DOHH2 (cell line): ENCODE results near the gene BAX.
"Not testable (repeated sequence)": the region's sequence is repeated elsewhere in the genome, so short reads cannot be mapped to it uniquely, and the experiment has no call there.

Experiments used
- H3F3A ChIP-seq: fragments of 200-600 bp; sonication (generic), shearing (Covaris generic); 2 replicates; pipeline ENCODE4 v1.6.0; 2016; ENCODE audit warnings: antibody characterized with exemption, mild to moderate bottlenecking; ENCODE audit not compliant: control insufficient read depth, insufficient read depth
- H3K27ac ChIP-seq: fragments of 200-600 bp; sonication (generic); 2 replicates; pipeline ENCODE4 v1.5.1; 2014; ENCODE audit warnings: low read depth, mild to moderate bottlenecking, low read length, moderate library complexity
- H3K27me3 ChIP-seq: fragments of 200-600 bp; sonication (generic); 2 replicates; pipeline ENCODE4 v1.6.1; 2014; ENCODE audit warnings: mild to moderate bottlenecking, low read length, mixed read lengths; ENCODE audit not compliant: control insufficient read depth
- H3K36me3 ChIP-seq: fragments of 200-600 bp; sonication (generic); 2 replicates; pipeline ENCODE4 v1.6.1; 2014; ENCODE audit warnings: mild to moderate bottlenecking, low read length, moderate library complexity, mixed read lengths; ENCODE audit not compliant: control insufficient read depth
- H3K4me1 ChIP-seq: fragments of 200-600 bp; sonication (generic); 2 replicates; pipeline ENCODE4 v1.6.1; 2014; ENCODE audit warnings: mild to moderate bottlenecking, low read length, mixed read lengths; ENCODE audit not compliant: control insufficient read depth
- H3K4me2 ChIP-seq: fragments of 200-600 bp; sonication (generic); 2 replicates; pipeline ENCODE4 v1.6.0; 2014; ENCODE audit warnings: mild to moderate bottlenecking, low read length, moderate library complexity
- H3K4me3 ChIP-seq: fragments of 200-600 bp; sonication (generic); 2 replicates; pipeline ENCODE4 v1.5.1; 2014; ENCODE audit warnings: mild to moderate bottlenecking, low read length, mixed read lengths
- H3K79me2 ChIP-seq: fragments of 200-600 bp; sonication (generic); 2 replicates; pipeline ENCODE4 v1.6.1; 2014; ENCODE audit warnings: mild to moderate bottlenecking, low read length, mixed read lengths; ENCODE audit not compliant: control insufficient read depth
- H3K9me2 ChIP-seq: fragments of 200-600 bp; sonication (generic); replicated peaks from 2 replicates; pipeline ENCODE4 v1.6.1; 2014; ENCODE audit warnings: mild to moderate bottlenecking, low read length, mixed read lengths; ENCODE audit not compliant: control insufficient read depth
- H3K9me3 ChIP-seq: fragments of 200-600 bp; sonication (generic); 2 replicates; pipeline ENCODE4 v1.6.1; 2014; ENCODE audit warnings: antibody characterized with exemption, low read length, mixed read lengths; ENCODE audit not compliant: control insufficient read depth, insufficient read depth
- H4K20me1 ChIP-seq: fragments of 200-600 bp; sonication (generic); 2 replicates; pipeline ENCODE4 v1.6.0; 2014; ENCODE audit warnings: low read depth, mild to moderate bottlenecking, antibody characterized with exemption, low read length, moderate library complexity; ENCODE audit not compliant: control insufficient read depth, insufficient read depth
- EZH2phosphoT487 ChIP-seq: fragments of 200-600 bp; sonication (generic); IDR thresholded peaks from 2 replicates; pipeline ENCODE4 v1.6.1; 2017; ENCODE audit warnings: borderline replicate concordance, mild to moderate bottlenecking, antibody characterized with exemption, low read length, moderate library complexity, mixed read lengths
- TF ChIP-seq, protein P1 (sequence below): fragments of 200-600 bp; sonication (generic); IDR thresholded peaks from one replicate; pipeline ENCODE4 v1.5.1; 2014; ENCODE audit warnings: antibody characterized with exemption, mild to moderate bottlenecking, low read depth, low read length; ENCODE audit not compliant: poor library complexity, severe bottlenecking

Gene BAX

DNA sequence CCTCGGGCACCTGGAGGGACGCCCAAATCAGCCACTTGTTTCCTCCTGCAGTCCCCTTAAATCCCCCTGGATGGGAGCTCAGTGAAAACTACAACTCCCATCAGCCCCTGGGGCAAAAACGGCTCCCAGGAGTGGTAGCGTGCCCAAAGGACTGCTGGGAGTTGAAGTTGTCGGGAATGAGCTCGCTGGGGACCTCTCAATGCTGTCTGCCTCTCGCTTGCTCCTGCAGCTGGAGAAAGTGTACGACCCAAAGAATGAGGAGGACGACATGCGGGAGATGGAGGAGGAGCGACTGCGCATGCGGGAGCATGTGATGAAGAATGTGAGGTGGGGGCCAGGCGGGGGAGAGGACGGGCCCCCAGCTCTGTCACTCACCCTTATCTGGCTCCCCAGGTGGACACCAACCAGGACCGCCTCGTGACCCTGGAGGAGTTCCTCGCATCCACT, 35.9 kb upstream of the BAX start:
- Histone ChIP-seq H3K4me1 (peaks cover 23% of the 10 kb centered on the region), H3K4me2 (peak overlapping the region; percentile 74), H3K79me2 (no peaks in the 10 kb centered on the region), H3K4me3 (peak overlapping the region; percentile 66), H3K9me2 (no peaks in the 10 kb centered on the region), H3K27ac (peak overlapping the region; percentile 89), H3K27me3 (no peaks in the 10 kb centered on the region), H3F3A (peaks cover 8% of the 10 kb centered on the region; the same call in 1 of the 2 replicates), H3K36me3 (peaks cover 34% of the 10 kb centered on the region), H4K20me1 (no peaks in the 10 kb centered on the region), H3K9me3 (no peaks in the 10 kb centered on the region)
- TF ChIP-seq, protein P1, sequence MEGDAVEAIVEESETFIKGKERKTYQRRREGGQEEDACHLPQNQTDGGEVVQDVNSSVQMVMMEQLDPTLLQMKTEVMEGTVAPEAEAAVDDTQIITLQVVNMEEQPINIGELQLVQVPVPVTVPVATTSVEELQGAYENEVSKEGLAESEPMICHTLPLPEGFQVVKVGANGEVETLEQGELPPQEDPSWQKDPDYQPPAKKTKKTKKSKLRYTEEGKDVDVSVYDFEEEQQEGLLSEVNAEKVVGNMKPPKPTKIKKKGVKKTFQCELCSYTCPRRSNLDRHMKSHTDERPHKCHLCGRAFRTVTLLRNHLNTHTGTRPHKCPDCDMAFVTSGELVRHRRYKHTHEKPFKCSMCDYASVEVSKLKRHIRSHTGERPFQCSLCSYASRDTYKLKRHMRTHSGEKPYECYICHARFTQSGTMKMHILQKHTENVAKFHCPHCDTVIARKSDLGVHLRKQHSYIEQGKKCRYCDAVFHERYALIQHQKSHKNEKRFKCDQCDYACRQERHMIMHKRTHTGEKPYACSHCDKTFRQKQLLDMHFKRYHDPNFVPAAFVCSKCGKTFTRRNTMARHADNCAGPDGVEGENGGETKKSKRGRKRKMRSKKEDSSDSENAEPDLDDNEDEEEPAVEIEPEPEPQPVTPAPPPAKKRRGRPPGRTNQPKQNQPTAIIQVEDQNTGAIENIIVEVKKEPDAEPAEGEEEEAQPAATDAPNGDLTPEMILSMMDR = no peak
- no peak for TF ChIP-seq EZH2phosphoT487

DNA sequence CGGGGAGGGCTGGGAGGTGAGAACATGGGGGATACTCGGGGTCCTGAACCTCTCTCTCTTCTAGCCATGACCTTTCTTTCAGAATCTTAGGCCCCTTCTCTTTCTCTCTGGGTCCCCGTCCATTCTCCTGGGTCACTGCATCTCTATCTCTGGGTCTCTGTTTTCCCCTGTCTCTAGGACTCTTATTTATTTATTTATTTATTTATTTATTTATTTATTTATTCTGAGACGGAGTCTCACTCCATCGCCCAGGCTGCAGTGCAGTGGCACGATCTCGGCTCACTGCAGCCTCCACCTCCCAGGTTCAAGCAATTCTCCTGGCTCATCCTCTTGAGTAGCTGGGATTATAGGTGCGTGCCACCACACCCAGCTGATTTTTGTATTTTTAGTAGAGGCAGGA, 35.4 kb upstream of the BAX start:
- not testable (repeated sequence) for H3K27ac ChIP-seq, H3K9me2 ChIP-seq, H3K4me2 ChIP-seq, H4K20me1 ChIP-seq, H3K79me2 ChIP-seq, H3K27me3 ChIP-seq, H3K9me3 ChIP-seq, H3K4me3 ChIP-seq, H3F3A ChIP-seq
- Histone ChIP-seq H3K4me1 (peaks cover 23% of the 10 kb centered on the region), H3K36me3 (peaks cover 31% of the 10 kb centered on the region)

DNA sequence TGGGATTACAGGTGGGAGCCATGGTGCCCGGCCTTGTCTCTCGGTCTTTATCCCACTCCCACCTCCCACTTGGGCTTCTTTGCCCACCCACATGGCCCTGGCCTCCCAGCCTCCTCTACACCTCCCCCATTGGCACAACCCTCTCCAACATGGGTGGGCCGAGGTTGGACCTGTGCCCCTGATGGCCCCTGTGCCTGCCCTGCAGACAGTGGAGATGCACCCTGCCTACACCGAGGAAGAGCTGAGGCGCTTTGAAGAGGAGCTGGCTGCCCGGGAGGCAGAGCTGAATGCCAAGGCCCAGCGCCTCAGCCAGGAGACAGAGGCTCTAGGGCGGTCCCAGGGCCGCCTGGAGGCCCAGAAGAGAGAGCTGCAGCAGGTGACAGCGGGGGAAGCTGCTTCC, 33.7 kb upstream of the BAX start:
- no peak overlapping the region for H3K4me3 ChIP-seq
- no peaks in the 10 kb centered on the region for H4K20me1 ChIP-seq
- H3K27ac ChIP-seq = no peak overlapping the region
- no peaks in the 10 kb centered on the region for H3K79me2 ChIP-seq
- no peak overlapping the region for H3K4me2 ChIP-seq
- H3K9me3 ChIP-seq = no peaks in the 10 kb centered on the region
- H3K4me1 ChIP-seq = peaks cover 23% of the 10 kb centered on the region
- H3K27me3 ChIP-seq = no peaks in the 10 kb centered on the region
- H3F3A ChIP-seq = peaks cover 3% of the 10 kb centered on the region; the same call in 1 of the 2 replicates
- no peaks in the 10 kb centered on the region for H3K9me2 ChIP-seq
- peaks cover 23% of the 10 kb centered on the region for H3K36me3 ChIP-seq
- no peak for TF ChIP-seq EZH2phosphoT487
- TF ChIP-seq, protein P1 = no peak

DNA sequence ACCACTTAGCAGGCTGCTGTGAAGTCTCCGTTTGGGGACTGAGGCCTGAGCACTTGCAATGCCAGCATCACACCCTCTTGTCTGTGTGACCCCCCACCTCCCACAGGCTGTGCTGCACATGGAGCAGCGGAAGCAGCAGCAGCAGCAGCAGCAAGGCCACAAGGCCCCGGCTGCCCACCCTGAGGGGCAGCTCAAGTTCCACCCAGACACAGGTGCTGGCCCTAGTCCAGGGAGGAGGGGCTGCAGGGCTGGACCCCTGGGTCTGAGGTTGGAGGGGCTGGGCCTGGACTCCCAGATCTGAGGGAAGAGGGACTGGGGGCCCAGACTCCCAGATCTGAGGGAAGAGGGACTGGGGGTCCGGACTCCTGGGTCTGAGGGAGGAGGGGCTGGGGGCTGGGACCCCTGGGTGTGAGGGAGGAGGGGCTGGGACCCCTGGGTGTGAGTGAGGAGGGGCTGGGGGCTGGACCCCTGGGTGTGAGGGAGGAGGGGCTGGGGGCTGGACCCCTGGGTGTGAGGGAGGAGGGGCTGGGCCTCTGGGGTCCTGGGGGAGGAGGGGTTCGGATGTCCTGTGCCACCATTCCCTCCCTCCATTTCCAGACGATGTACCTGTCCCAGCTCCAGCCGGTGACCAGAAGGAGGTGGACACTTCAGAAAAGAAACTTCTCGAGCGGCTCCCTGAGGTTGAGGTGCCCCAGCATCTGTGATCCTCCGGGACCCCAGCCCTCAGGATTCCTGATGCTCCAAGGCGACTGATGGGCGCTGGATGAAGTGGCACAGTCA, 32.8 kb upstream of the BAX start:
- TF ChIP-seq, protein P1 = no peak
- TF ChIP-seq EZH2phosphoT487 = no peak
- Histone ChIP-seq H3K79me2 (no peaks in the 10 kb centered on the region), H3K4me1 (peaks cover 22% of the 10 kb centered on the region), H3F3A (peaks cover 4% of the 10 kb centered on the region; the same call in 1 of the 2 replicates), H3K27ac (no peak overlapping the region), H3K36me3 (peaks cover 23% of the 10 kb centered on the region), H3K4me3 (no peak overlapping the region), H4K20me1 (no peaks in the 10 kb centered on the region), H3K27me3 (no peaks in the 10 kb centered on the region), H3K9me3 (no peaks in the 10 kb centered on the region), H3K9me2 (no peaks in the 10 kb centered on the region), H3K4me2 (no peak overlapping the region)
